B cell (primary cell): Measurements from ENCODE around the gene CAMTA1.

Experiments
- CTCF ChIP-seq: fragments of 200-600 bp; IDR thresholded peaks from one replicate; pipeline ENCODE4 v1.8.0; 2022; ENCODE audit warnings: antibody characterized with exemption, mild to moderate bottlenecking
- EZH2 ChIP-seq: IDR thresholded peaks from 2 replicates; pipeline ENCODE4 v1.6.1; 2012; ENCODE audit warnings: borderline replicate concordance, low read depth, mild to moderate bottlenecking, moderate library complexity, low read length; ENCODE audit not compliant: insufficient read depth, poor library complexity, severe bottlenecking

- TF ChIP-seq CTCF (no peak), EZH2 (no peak)
These were observed 137.8 kb downstream of the CAMTA1 start for GRCh38 chr1:6923012-6923411.
